Astrocyte (in vitro differentiated cells and primary cell): ENCODE data around the gene PEAK1.

ENCODE experiments used
- CTCF ChIP-seq: IDR thresholded peaks from 2 replicates; pipeline ENCODE4 v1.5.1; 2011; ENCODE audit warnings: low read depth, mild to moderate bottlenecking, inconsistent platforms, low read length, moderate library complexity; ENCODE audit not compliant: insufficient read depth
- EZH2 ChIP-seq: IDR thresholded peaks from 2 replicates; pipeline ENCODE4 v1.6.1; 2012; ENCODE audit warnings: mild to moderate bottlenecking, low read length, inconsistent platforms; ENCODE audit not compliant: insufficient read depth

GRCh38 chr15:77251662-77252061 is 168.2 kb downstream of the PEAK1 start:
- no peak for TF ChIP-seq CTCF
- no peak for TF ChIP-seq EZH2
